AG04450 (cell line): ENCODE results near the gene EPB41L1. TPM values are rescaled to one million over a fixed set of nuclear protein-coding genes. Genes with fewer than 3 reads are reported as not detected.
A peak's percentile ranks its signal among the peaks of the same experiment; 100 is the strongest.

ENCODE experiments used
- CTCF ChIA-PET: fragments of 300-600, 350-600 bp; formaldehyde crosslinking; extraction: SDS; loops from one replicate; lab custom pipeline; 2022; ENCODE audit warnings: antibody characterized with exemption, inconsistent platforms; lab: Charles Lee
- POLR2A ChIA-PET: fragments of 350-600 bp; formaldehyde crosslinking; extraction: SDS; loops from one replicate; lab custom pipeline; 2021; ENCODE audit warnings: antibody characterized with exemption, inconsistent platforms; lab: Yijun Ruan, JAX
- DNase-seq: peaks from one replicate; pipeline ENCODE4 v3.0.0-alpha.2; 2011; ENCODE audit warnings: low read depth, low spot score
- H3K27ac ChIP-seq: one replicate; pipeline ENCODE4 v1.5.1; 2012; ENCODE audit warnings: low read depth, low read length, control low read depth
- H3K27me3 ChIP-seq: one replicate; pipeline ENCODE4 v1.6.0; 2012; ENCODE audit warnings: low read length; ENCODE audit not compliant: control insufficient read depth, insufficient read depth
- H3K4me3 ChIP-seq: 2 replicates; pipeline ENCODE4 v1.5.1; 2011; ENCODE audit warnings: mild to moderate bottlenecking, low read depth, low read length, control low read depth
- H3K9me3 ChIP-seq: 2 replicates; pipeline ENCODE4 v1.5.1; 2012; ENCODE audit warnings: low read length; ENCODE audit not compliant: control insufficient read depth, insufficient read depth
- polyA plus RNA-seq: library from polyadenylated mRNA; depleted of rRNA; stranded (reverse); fragments of >200 nt; gene quantifications from 2 replicates; pipeline ENCODE4 v1.2.3, GENCODE V29; 2011
- TF ChIP-seq, protein P1 (sequence below): IDR thresholded peaks from 2 replicates; pipeline ENCODE4 v1.5.1; 2011; ENCODE audit warnings: low read depth, low read length, control low read depth, inconsistent platforms

The EPB41L1 gene
- polyA plus RNA-seq, 1 experiment = 17.8 TPM

DNA sequence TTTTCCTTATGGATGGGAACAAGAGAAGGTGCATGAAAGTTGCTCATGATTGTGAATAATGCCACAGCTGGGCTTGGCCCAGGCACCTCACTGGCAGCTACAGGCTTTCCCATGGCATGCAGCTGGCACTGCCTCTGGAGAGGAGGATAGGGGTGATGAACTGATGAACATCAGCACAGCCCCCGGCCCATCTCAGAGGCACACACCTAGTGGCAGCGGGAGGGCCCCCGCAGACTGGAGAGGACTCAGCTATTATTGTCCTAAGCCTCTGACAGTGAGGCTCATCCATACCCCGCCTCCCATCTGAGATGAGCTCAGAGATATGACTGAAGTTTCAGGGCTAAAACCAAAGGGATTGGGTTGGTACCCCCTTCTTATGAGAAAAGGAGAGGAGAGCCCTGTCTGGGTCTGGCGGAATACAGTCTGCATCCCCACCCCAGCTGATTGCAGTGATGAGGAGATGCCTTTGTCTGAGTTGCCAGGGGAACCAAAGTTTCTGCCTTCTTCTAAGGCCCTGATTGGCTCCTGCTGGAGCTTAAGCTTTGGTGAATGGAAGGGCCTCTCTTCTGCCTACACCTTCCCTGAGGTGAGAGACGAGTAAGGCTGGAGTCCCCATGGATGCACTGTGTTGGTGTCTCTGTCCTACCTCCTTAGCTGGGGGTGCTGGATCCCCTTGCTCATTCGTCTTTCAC lies 27.6 kb upstream of the EPB41L1 start:
- CTCF ChIA-PET = interaction anchor here (0.7 to 17.6 kb wide), 4 partner anchors 12 to 132 kb away, joined by 3 to 583 read pairs (median 12); no protein-coding TSS in a partner anchor
- H3K9me3 ChIP-seq = no peaks in the 10 kb centered on the region
- no peak for DNase-seq
- TF ChIP-seq, protein P1, sequence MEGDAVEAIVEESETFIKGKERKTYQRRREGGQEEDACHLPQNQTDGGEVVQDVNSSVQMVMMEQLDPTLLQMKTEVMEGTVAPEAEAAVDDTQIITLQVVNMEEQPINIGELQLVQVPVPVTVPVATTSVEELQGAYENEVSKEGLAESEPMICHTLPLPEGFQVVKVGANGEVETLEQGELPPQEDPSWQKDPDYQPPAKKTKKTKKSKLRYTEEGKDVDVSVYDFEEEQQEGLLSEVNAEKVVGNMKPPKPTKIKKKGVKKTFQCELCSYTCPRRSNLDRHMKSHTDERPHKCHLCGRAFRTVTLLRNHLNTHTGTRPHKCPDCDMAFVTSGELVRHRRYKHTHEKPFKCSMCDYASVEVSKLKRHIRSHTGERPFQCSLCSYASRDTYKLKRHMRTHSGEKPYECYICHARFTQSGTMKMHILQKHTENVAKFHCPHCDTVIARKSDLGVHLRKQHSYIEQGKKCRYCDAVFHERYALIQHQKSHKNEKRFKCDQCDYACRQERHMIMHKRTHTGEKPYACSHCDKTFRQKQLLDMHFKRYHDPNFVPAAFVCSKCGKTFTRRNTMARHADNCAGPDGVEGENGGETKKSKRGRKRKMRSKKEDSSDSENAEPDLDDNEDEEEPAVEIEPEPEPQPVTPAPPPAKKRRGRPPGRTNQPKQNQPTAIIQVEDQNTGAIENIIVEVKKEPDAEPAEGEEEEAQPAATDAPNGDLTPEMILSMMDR = no peak
- H3K4me3 ChIP-seq = no peak overlapping the region
- H3K27me3 ChIP-seq = peaks cover 2% of the 10 kb centered on the region
- no peak overlapping the region for H3K27ac ChIP-seq
- POLR2A ChIA-PET = no interaction called here

DNA sequence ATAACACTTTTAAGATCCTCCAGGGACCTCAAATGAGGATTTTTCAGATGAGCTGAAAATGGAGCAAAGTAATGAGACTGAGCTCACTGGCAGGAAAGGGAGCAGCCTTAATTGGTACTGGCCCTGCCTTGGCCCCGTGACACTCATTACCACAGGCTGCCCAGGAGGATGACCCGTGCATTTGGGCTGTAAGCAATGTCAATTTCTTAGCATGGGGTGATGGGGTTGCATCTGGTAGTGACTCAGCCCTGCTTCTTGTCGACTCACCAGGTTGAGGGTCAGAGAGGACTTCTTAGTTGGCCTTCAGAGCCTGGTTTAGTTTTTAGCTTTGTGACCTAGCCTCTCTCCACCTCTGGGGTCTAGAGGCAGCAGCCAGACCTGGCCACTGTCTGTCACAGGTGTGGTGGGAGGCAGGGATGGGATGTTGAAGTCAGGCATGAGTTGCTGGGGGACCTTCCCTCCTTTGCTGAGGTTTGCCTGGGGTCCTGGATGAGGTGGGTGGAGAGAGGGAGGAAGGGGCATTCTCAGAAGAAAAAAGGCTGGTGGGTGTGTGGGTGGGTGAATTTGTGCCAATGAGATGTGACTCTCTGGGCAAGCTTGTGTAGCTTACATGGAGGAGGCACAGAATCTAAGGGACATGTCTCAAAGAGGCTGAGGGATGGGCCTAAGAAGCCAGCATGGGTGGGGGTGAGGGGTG lies 25.9 kb upstream of the EPB41L1 start:
- TF ChIP-seq, protein P1 = no peak
- H3K4me3 ChIP-seq = no peak overlapping the region
- ChIA-PET POLR2A (no interaction called here), CTCF (interaction anchor here (0.6 to 17.6 kb wide), 4 partner anchors 10 to 144 kb away, joined by 3 to 583 read pairs (median 10); no protein-coding TSS in a partner anchor)
- H3K27ac ChIP-seq = peak overlapping the region; percentile 39
- no peaks in the 10 kb centered on the region for H3K27me3 ChIP-seq
- no peaks in the 10 kb centered on the region for H3K9me3 ChIP-seq
- DNase-seq = peak; percentile 36

DNA sequence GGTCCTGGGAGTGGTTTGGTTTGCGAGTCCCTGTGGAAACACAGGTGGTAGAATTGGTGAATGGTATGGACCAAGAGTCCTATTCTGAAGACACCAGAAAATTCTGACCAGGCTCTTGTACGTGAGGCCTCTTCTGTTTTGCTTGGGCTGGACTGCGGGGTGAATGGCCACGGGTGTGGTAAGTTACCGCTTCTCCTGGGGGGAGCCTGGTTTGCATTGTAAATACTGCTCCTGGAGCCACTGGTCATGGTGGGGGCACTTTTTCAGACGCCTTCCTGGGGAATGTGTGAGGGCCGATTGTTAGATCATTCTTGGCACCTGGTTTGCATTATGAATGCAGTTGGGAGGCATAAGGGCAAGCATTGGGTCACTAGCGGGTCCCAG lies 25.4 kb upstream of the EPB41L1 start:
- H3K27me3 ChIP-seq = no peaks in the 10 kb centered on the region
- ChIA-PET POLR2A (no interaction called here), CTCF (interaction anchor here (0.6 to 17.6 kb wide), 4 partner anchors 10 to 144 kb away, joined by 3 to 583 read pairs (median 11); no protein-coding TSS in a partner anchor)
- no peak overlapping the region for H3K4me3 ChIP-seq
- H3K9me3 ChIP-seq = no peaks in the 10 kb centered on the region
- TF ChIP-seq, protein P1 = no peak
- no peak for DNase-seq
- H3K27ac ChIP-seq = no peak overlapping the region

DNA sequence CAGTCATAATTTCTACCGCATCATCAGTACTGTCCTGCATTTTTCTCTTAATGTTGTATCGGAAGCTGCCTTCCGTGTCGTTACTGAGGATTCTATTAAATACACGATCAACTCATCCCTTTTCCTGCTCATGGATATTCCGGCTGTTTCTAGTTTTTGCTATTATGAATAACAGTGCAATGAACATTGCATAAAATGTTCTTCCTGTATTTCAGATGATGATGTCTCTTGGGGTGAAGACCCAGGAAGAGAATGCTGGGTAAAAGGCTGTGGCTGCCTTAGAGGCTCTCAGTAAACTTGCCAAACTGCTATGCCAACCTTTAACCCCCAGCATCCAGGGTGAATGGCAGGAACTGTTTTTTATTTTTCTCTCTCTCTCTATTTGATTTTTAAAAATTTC lies 24.1 kb upstream of the EPB41L1 start:
- no peak overlapping the region for H3K27ac ChIP-seq
- TF ChIP-seq, protein P1 = no peak
- no peaks in the 10 kb centered on the region for H3K27me3 ChIP-seq
- ChIA-PET CTCF (interaction anchor here (2.9 to 17.6 kb wide), 2 partner anchors 8 to 136 kb away, joined by 17 to 583 read pairs; no protein-coding TSS in a partner anchor), POLR2A (interaction anchor here (0.6 kb wide), 1 partner anchor 61 kb away, joined by 3 read pairs; no protein-coding TSS in a partner anchor)
- DNase-seq = no peak
- no peak overlapping the region for H3K4me3 ChIP-seq
- H3K9me3 ChIP-seq = no peaks in the 10 kb centered on the region

DNA sequence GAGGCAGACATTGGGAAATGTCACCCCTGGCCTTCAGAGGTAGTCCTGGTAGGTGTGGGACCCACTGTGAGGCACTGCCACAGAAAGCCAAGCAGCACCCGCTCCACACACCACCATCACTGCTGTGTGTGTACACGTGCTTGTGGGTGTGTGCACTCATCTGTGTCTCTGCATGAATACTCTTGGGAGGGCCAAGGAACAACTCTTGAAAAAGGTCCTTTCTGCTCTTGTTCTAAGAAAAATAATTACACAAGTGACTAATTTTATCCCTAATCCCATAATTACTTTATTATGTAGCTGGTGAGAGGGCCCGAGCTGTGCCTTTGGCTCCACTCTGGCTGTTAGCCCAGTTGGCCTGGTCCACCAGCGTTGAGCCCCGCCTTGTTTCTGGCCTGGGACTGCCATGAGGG lies 21.7 kb upstream of the EPB41L1 start:
- no peaks in the 10 kb centered on the region for H3K9me3 ChIP-seq
- no peak for DNase-seq
- no peaks in the 10 kb centered on the region for H3K27me3 ChIP-seq
- CTCF ChIA-PET = interaction anchor here (17.6 kb wide), 1 partner anchor 138 kb away, joined by 583 read pairs; no protein-coding TSS in a partner anchor
- H3K4me3 ChIP-seq = no peak overlapping the region
- TF ChIP-seq, protein P1 = no peak
- POLR2A ChIA-PET = no interaction called here
- no peak overlapping the region for H3K27ac ChIP-seq
